K562 (cell line): ENCODE data around the gene BTBD18. TPM values are rescaled to one million over a fixed set of nuclear protein-coding genes. Genes with fewer than 3 reads are reported as not detected.

Experiments
- CTBP1 ChIP-seq: fragments of 450-650 bp; IDR thresholded peaks from 2 replicates; pipeline ENCODE4 v1.6.1; 2016; ENCODE audit warnings: borderline replicate concordance
- DIDO1 ChIP-seq: fragments of 450-650 bp; IDR thresholded peaks from 2 replicates; pipeline ENCODE4 v1.6.1; 2016; ENCODE audit warnings: low read depth, missing biosample characterization, missing genetic modification characterization
- ESRRA ChIP-seq: fragments of 450-650 bp; IDR thresholded peaks from 2 replicates; pipeline ENCODE4 v1.6.1; 2014; ENCODE audit warnings: low read depth, mild to moderate bottlenecking, moderate library complexity, borderline replicate concordance
- FOSL1 ChIP-seq: fragments of 200-800 bp; sonication (Bioruptor generic); conservative IDR thresholded peaks from 2 replicates; pipeline ENCODE4 v1.6.1; 2016; ENCODE audit warnings: missing genetic modification characterization, missing compliant biosample characterization
- HNRNPK ChIP-seq: fragments of 200-400 bp; formaldehyde crosslinking; IDR thresholded peaks from one replicate; pipeline ENCODE4 v1.6.1; 2018; ENCODE audit warnings: mild to moderate bottlenecking, low read depth, low read length; ENCODE audit not compliant: poor library complexity, severe bottlenecking
- JUND ChIP-seq, 2 experiments: IDR thresholded peaks; 2 replicates in 1 of 2; 3 replicates in 1 of 2; pipeline ENCODE4 v1.6.1; 2011; ENCODE audit warnings: borderline replicate concordance in 2 of 2, low read depth in 2 of 2, low read length in 2 of 2, improper control_type of control experiment in 1 of 2, missing biosample characterization in 1 of 2, missing genetic modification characterization in 1 of 2, missing genetic modification reagents in 1 of 2
- MEIS2 ChIP-seq: fragments of 450-650 bp; IDR thresholded peaks from 2 replicates; pipeline ENCODE4 v1.6.1; 2014; ENCODE audit warnings: mild to moderate bottlenecking; ENCODE audit not compliant: partially characterized antibody
- MYC ChIP-seq, 2 experiments: fragments of 250-450 bp in 1 of 2; sonication (Bioruptor Pico) in 1 of 2; IDR thresholded peaks; 2 replicates each; pipeline versions ENCODE4 v1.5.1 to v1.6.1; 2012 to 2021; ENCODE audit warnings: low read depth in 2 of 2, borderline replicate concordance in 1 of 2, improper control_type of control experiment in 1 of 2, low read length in 1 of 2, mild to moderate bottlenecking in 1 of 2, moderate library complexity in 1 of 2
- NR2C1 ChIP-seq, 2 experiments: fragments of 450-650 bp; IDR thresholded peaks; 2 replicates each; pipeline ENCODE4 v1.6.1; 2017; ENCODE audit warnings: mild to moderate bottlenecking in 2 of 2, antibody characterized with exemption in 1 of 2, inconsistent platforms in 1 of 2, missing compliant biosample characterization in 1 of 2, missing genetic modification characterization in 1 of 2
- NR2C2 ChIP-seq, 2 experiments: fragments of 200-800 bp in 1 of 2; sonication (Bioruptor generic) in 1 of 2; sonication (generic) in 1 of 2; formaldehyde crosslinking in 1 of 2; IDR thresholded peaks; 2 replicates each; pipeline versions ENCODE4 v1.6.1 to v1.8.0; 2016 to 2022; ENCODE audit warnings: mild to moderate bottlenecking in 1 of 2, missing compliant biosample characterization in 1 of 2, missing genetic modification characterization in 1 of 2, missing genetic modification reagents in 1 of 2
- POLR2H ChIP-seq: IDR thresholded peaks from 2 replicates; pipeline ENCODE4 v1.6.1; 2016; ENCODE audit warnings: missing genetic modification characterization, low read depth, mild to moderate bottlenecking, control low read depth, missing compliant biosample characterization, moderate library complexity
- RAD21 ChIP-seq, 2 experiments: fragments of 250-450 bp in 1 of 2; fragments of 450-650 bp in 1 of 2; sonication (Bioruptor Pico) in 1 of 2; formaldehyde crosslinking in 1 of 2; IDR thresholded peaks in 1 of 2; conservative IDR thresholded peaks in 1 of 2; 2 replicates each; pipeline versions ENCODE4 v1.4.0 to v1.8.0; 2020 to 2022; ENCODE audit warnings: mild to moderate bottlenecking in 2 of 2, moderate library complexity in 1 of 2
- RCOR1 ChIP-seq, 2 experiments: IDR thresholded peaks; 2 replicates each; pipeline ENCODE4 v1.6.1; 2012; ENCODE audit warnings: low read depth in 2 of 2, low read length in 2 of 2, borderline replicate concordance in 1 of 2, improper control_type of control experiment in 1 of 2
- SMAD4 ChIP-seq: fragments of 250-450 bp; sonication (Bioruptor Pico); conservative IDR thresholded peaks from 2 replicates; pipeline ENCODE4 v1.8.0; 2021; ENCODE audit warnings: inconsistent platforms, mild to moderate bottlenecking, moderate library complexity
- SMARCE1 ChIP-seq: fragments of 450-650 bp; IDR thresholded peaks from 2 replicates; pipeline ENCODE4 v1.7.1; 2016; ENCODE audit warnings: mild to moderate bottlenecking
- SOX6 ChIP-seq: fragments of 450-650 bp; IDR thresholded peaks from 2 replicates; pipeline ENCODE4 v1.6.1; 2014; ENCODE audit warnings: mild to moderate bottlenecking
- SPI1 ChIP-seq: IDR thresholded peaks from 2 replicates; pipeline ENCODE4 v1.6.1; 2011; ENCODE audit warnings: low read depth, low read length, control low read depth, borderline replicate concordance
- TCF3 ChIP-seq: sonication (generic); formaldehyde crosslinking; IDR thresholded peaks from 2 replicates; pipeline ENCODE4 v1.4.0; 2020; ENCODE audit warnings: mild to moderate bottlenecking, missing genetic modification reagents
- TEAD4 ChIP-seq, 2 experiments: sonication (generic) in 1 of 2; formaldehyde crosslinking in 1 of 2; IDR thresholded peaks; 2 replicates each; pipeline versions ENCODE4 v1.6.1 to v1.8.0; 2012 to 2022; ENCODE audit warnings: borderline replicate concordance in 1 of 2, inconsistent platforms in 1 of 2, low read length in 1 of 2, mild to moderate bottlenecking in 1 of 2, missing genetic modification reagents in 1 of 2
- polyA plus RNA-seq, 8 experiments: library from polyadenylated mRNA; depleted of rRNA in 4 of 8; stranded (reverse) in 5 of 8; unstranded in 3 of 8; fragments of >200 nt; fragmentation: Nextera tagmentation in 2 of 8; fragmentation: Illumina TruSeq in 1 of 8; extraction: Ambion mirVana in 2 of 8; extraction: Trizol in 1 of 8; gene quantifications; 2 replicates each; pipeline versions ENCODE4 v1.2.1 to v1.2.3, GENCODE V29; 2011 to 2014; ENCODE audit warnings: inconsistent platforms in 1 of 8, missing spikeins in 1 of 8
- total RNA-seq, 7 experiments: library from RNA; depleted of rRNA in 6 of 7; stranded (reverse); fragments of >200 nt in 6 of 7; fragmentation: Illumina TruSeq in 2 of 7; extraction: Trizol in 2 of 7; gene quantifications; 2 replicates each; pipeline versions ENCODE4 v1.2.1 to v1.2.3, GENCODE V29; 2011 to 2021; ENCODE audit warnings: low replicate concordance in 1 of 7
- TF ChIP-seq, protein P1 (sequence below): fragments of 450-650 bp; IDR thresholded peaks from 2 replicates; pipeline ENCODE4 v1.6.1; 2016
- TF ChIP-seq, protein P2 (sequence below): fragments of 450-650 bp; formaldehyde crosslinking; IDR thresholded peaks from 2 replicates; pipeline ENCODE4 v1.4.0; 2022; ENCODE audit warnings: mild to moderate bottlenecking, moderate library complexity
- TF ChIP-seq, protein P3 (sequence below): fragments of 250-450 bp; sonication (Bioruptor Pico); IDR thresholded peaks from 2 replicates; pipeline ENCODE4 v1.5.0; 2020; ENCODE audit warnings: mild to moderate bottlenecking

BTBD18 gene
- total and polyA plus RNA-seq, 9 of the 15 experiments (the other 6 are each of a cell fraction or from before 2014, with no cell fraction given): 0.06 TPM; not detected in 8

DNA sequence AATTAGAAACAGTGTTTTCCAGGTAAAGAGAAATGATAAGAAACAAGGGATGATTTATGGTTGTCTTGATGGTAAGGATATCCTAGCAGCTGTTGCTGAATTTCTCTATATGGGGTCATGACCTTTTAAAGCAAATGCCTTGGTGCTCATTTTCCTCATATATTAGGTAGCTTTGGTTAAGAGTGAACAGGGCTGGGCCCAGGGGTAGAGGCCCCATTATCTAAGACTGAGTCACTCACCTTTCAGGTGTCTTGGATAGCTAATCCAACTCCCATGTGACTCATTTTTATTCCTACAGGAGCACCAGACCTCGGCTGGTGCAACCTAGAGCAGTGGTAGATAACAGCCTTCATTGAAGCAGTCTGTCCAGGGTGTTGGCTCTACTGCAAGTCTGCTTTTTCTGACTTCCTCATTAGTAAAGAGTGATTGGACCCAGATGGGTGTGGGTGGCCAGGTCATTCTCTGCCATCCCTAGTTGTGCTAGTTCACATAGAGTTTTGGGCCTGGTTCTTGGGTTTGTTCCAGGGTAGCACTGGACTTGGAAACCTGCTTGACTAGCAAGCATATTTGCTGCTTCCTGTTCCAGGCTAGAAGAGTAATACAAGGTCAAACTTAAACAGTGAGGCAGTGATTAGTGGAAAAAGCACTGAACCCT is 47.4 kb upstream of the BTBD18 start (continued):
- TF ChIP-seq SMARCE1 (peak; percentile 69; the same call in 1 of the 2 replicates), MEIS2 (peak; percentile 82), SOX6 (0 out of 2 replicates have a peak, but pooled peaks have one; percentile 23), FOSL1 (peak; percentile 79), NR2C1 (IDR thresholded peaks at IDR 0.05) (peak; percentile 75), NR2C1 (tag; IDR thresholded peaks at IDR 0.05) (peak; percentile 82), DIDO1 (tag) (no peak), RCOR1 (IDR thresholded peaks at IDR 0.05; ENCODE audit: borderline replicate concordance in 1 of 2, low read depth in 2 of 2, low read length in 2 of 2) (peak in 1 of 2 experiments; percentile 14; a peak in 1 of 4 replicates), CTBP1 (peak; percentile 84), SPI1 (peak; percentile 89), HNRNPK (no peak), POLR2H (tag) (no peak), TCF3 (peak; percentile 38), SMAD4 (CRISPR knock-in tag) (0 out of 2 replicates have a peak, but pooled peaks have one; percentile 57), JUND (IDR thresholded peaks at IDR 0.05; ENCODE audit: borderline replicate concordance, low read depth, low read length) (peak; percentile 59), JUND (tag; IDR thresholded peaks at IDR 0.05; ENCODE audit: borderline replicate concordance, low read depth, low read length) (peak; percentile 76; the same call in 1 of the 3 replicates), TEAD4 (IDR thresholded peaks at IDR 0.05; ENCODE audit: low read length) (peak; percentile 22; the same call in 1 of the 2 replicates), TEAD4 (CRISPR knock-in tag; IDR thresholded peaks at IDR 0.05; ENCODE audit: borderline replicate concordance) (no peak), MYC (IDR thresholded peaks at IDR 0.05; ENCODE audit: low read depth, low read length) (0 out of 2 replicates have a peak, but pooled peaks have one; percentile 37), MYC (CRISPR knock-in tag; IDR thresholded peaks at IDR 0.05; ENCODE audit: borderline replicate concordance, low read depth) (no peak), ESRRA (peak; percentile 15; the same call in 1 of the 2 replicates), NR2C2 (CRISPR knock-in tag; IDR thresholded peaks at IDR 0.05) (no peak), NR2C2 (tag; IDR thresholded peaks at IDR 0.05) (peak; percentile 81), RAD21 (CRISPR knock-in tag; conservative IDR thresholded peaks at IDR 0.05 in 1 of 2, IDR thresholded peaks at IDR 0.05 in 1 of 2) (peak in 1 of 2 experiments; percentile 31; a peak in 1 of 4 replicates)
- TF ChIP-seq, protein P1, sequence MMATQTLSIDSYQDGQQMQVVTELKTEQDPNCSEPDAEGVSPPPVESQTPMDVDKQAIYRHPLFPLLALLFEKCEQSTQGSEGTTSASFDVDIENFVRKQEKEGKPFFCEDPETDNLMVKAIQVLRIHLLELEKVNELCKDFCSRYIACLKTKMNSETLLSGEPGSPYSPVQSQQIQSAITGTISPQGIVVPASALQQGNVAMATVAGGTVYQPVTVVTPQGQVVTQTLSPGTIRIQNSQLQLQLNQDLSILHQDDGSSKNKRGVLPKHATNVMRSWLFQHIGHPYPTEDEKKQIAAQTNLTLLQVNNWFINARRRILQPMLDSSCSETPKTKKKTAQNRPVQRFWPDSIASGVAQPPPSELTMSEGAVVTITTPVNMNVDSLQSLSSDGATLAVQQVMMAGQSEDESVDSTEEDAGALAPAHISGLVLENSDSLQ: peak; percentile 77
- TF ChIP-seq, protein P2, sequence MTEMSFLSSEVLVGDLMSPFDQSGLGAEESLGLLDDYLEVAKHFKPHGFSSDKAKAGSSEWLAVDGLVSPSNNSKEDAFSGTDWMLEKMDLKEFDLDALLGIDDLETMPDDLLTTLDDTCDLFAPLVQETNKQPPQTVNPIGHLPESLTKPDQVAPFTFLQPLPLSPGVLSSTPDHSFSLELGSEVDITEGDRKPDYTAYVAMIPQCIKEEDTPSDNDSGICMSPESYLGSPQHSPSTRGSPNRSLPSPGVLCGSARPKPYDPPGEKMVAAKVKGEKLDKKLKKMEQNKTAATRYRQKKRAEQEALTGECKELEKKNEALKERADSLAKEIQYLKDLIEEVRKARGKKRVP (CRISPR knock-in tag): peak; percentile 50; the same call in 1 of the 2 replicates
- TF ChIP-seq, protein P3, sequence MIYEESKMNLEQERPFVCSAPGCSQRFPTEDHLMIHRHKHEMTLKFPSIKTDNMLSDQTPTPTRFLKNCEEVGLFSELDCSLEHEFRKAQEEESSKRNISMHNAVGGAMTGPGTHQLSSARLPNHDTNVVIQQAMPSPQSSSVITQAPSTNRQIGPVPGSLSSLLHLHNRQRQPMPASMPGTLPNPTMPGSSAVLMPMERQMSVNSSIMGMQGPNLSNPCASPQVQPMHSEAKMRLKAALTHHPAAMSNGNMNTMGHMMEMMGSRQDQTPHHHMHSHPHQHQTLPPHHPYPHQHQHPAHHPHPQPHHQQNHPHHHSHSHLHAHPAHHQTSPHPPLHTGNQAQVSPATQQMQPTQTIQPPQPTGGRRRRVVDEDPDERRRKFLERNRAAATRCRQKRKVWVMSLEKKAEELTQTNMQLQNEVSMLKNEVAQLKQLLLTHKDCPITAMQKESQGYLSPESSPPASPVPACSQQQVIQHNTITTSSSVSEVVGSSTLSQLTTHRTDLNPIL: no peak
